Large intestine (tissue), 3 donors: ENCODE data around the gene VARS2. TPM values are rescaled to one million over a fixed set of nuclear protein-coding genes. Genes with fewer than 3 reads are reported as not detected.
"Not testable (repeated sequence)": the region's sequence is repeated elsewhere in the genome, so short reads cannot be mapped to it uniquely, and the experiment has no call there.

Source experiments
- DNase-seq, 2 donors: peaks; one replicate each; pipeline versions ENCODE4 v3.0.0 to v3.0.0-alpha.2; 2013
- H3K27ac ChIP-seq: one replicate; pipeline ENCODE4 v1.5.1; 2013; ENCODE audit warnings: low read length
- H3K27me3 ChIP-seq: 2 replicates; pipeline ENCODE4 v1.6.1; 2013; ENCODE audit warnings: low read length; ENCODE audit not compliant: control insufficient read depth, insufficient read depth
- H3K36me3 ChIP-seq: 2 replicates; pipeline ENCODE4 v1.6.1; 2013; ENCODE audit warnings: low read length; ENCODE audit not compliant: control insufficient read depth, insufficient read depth
- H3K4me1 ChIP-seq: one replicate; pipeline ENCODE4 v1.6.1; 2013; ENCODE audit warnings: low read length; ENCODE audit not compliant: control insufficient read depth, insufficient read depth
- H3K4me3 ChIP-seq: one replicate; pipeline ENCODE4 v1.5.1; 2013; ENCODE audit warnings: low read length
- H3K9me3 ChIP-seq: one replicate; pipeline ENCODE4 v1.6.1; 2013; ENCODE audit warnings: mild to moderate bottlenecking, low read depth, low read length, moderate library complexity; ENCODE audit not compliant: control insufficient read depth
- WGBS: methylation state at CpG from one replicate; pipeline ENCODE4 v1.1.5; 2013; ENCODE audit warnings: low lambda C conversion rate; ENCODE audit not compliant: insufficient coverage; 5-methylcytosine and 5-hydroxymethylcytosine counted together
- polyA plus RNA-seq: library from polyadenylated mRNA; unstranded; fragments of 120-200 nt; gene quantifications from one replicate; pipeline ENCODE4 v1.2.1, GENCODE V29; 2013

VARS2 gene
- polyA plus RNA-seq, 1 donor = 43.5 TPM

DNA sequence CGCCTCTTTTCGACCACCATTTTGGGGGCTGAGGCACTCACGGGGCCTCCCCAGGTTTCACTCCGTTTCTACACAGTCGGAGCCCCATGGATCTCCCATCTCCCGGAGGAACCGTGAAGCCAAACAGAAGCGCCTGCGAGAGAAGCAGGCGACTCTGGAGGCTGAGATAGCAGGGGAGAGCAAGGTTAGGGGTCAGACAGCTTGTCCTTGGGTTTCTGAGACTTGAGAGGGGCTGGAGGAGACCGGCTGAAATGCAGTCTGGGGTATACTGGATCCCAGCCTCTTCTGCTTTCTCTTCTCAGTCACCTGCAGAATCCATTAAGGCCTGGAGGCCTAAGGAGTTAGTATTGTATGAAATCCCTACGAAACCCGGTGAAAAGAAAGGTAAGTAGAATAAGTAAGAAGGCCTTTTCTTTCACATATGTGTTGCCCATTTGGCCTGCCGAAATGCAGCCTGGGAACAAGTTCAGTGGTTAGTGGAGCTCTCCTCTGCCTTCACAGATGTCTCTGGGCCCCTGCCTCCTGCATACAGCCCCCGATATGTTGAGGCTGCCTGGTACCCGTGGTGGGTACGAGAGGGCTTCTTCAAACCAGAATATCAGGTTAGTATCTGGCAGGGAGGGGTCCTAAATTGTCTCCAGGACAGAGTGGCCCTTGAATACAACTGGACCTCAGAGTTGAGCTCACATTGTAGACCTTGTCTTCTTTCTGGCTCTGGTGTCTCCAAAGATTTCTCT is 984 bp downstream of the VARS2 start:
- no peaks in the 10 kb centered on the region for H3K27me3 ChIP-seq
- no CpG with 5 or more reads among the region's 17 CpGs for WGBS
- peak overlapping the region; percentile 72 for H3K4me3 ChIP-seq
- no peaks in the 10 kb centered on the region for H3K9me3 ChIP-seq
- H3K4me1 ChIP-seq = peaks cover 19% of the 10 kb centered on the region
- peak in 1 of 2 donors; percentile 52 for DNase-seq
- peak overlapping the region; percentile 95 for H3K27ac ChIP-seq
- H3K36me3 ChIP-seq = peaks cover 56% of the 10 kb centered on the region

GRCh38 chr6:30915591-30915946 is 1.5 kb downstream of the VARS2 start:
- H3K36me3 ChIP-seq = peaks cover 58% of the 10 kb centered on the region
- no CpG with 5 or more reads among the region's 5 CpGs for WGBS
- no peaks in the 10 kb centered on the region for H3K9me3 ChIP-seq
- DNase-seq = peak; percentile 63 to 67
- peak overlapping the region; percentile 95 for H3K27ac ChIP-seq
- H3K4me3 ChIP-seq = no peak overlapping the region
- H3K4me1 ChIP-seq = peaks cover 19% of the 10 kb centered on the region
- no peaks in the 10 kb centered on the region for H3K27me3 ChIP-seq

DNA sequence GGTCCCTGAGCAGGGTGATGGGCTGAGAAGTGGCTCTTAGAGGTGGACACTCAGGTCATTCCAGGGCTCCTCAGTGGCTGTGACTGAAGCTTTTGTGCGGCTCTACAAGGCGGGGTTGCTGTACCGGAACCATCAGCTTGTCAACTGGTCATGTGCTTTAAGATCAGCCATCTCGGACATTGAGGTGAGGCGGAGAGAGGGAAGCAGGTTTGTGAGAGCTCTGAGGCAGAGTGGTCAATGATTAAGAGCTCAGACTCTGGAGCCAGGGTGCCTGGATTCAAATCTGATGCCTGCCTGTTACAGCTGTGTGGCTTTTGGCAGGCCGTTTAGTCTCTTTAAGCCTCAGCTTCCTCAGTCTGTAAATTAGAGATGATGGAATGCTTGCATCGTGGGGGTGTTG is 3.0 kb downstream of the VARS2 start:
- no CpG with 5 or more reads among the region's 7 CpGs for WGBS
- H3K4me1 ChIP-seq = peaks cover 19% of the 10 kb centered on the region
- no peak for DNase-seq
- no peak overlapping the region for H3K27ac ChIP-seq
- no peaks in the 10 kb centered on the region for H3K9me3 ChIP-seq
- no peaks in the 10 kb centered on the region for H3K27me3 ChIP-seq
- H3K4me3 ChIP-seq = no peak overlapping the region
- peaks cover 59% of the 10 kb centered on the region for H3K36me3 ChIP-seq

DNA sequence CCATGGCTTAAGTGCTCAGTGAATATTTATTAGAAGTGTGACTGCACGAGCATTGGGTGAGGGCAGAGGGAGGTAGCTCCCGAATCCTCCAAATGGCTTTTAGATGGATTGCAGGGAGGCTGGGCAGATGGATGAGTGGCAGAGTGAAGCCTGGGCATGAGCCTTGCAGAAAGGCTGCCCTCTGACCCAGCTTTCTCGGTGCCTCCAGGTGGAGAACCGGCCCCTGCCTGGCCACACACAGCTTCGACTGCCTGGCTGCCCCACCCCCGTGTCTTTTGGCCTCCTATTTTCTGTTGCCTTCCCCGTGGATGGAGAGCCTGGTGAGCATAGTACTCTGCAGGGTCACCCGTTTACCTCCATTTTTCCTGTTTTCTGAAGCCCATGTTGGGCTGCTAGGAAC is 3.4 kb downstream of the VARS2 start:
- WGBS = no CpG with 5 or more reads among the region's 8 CpGs
- peaks cover 19% of the 10 kb centered on the region for H3K4me1 ChIP-seq
- DNase-seq = no peak
- H3K27ac ChIP-seq = no peak overlapping the region
- no peaks in the 10 kb centered on the region for H3K9me3 ChIP-seq
- no peaks in the 10 kb centered on the region for H3K27me3 ChIP-seq
- no peak overlapping the region for H3K4me3 ChIP-seq
- H3K36me3 ChIP-seq = peaks cover 59% of the 10 kb centered on the region

GRCh38 chr6:30918670-30919069 is 4.6 kb downstream of the VARS2 start:
- Histone ChIP-seq H3K4me3 (no peak overlapping the region), H3K9me3 (no peaks in the 10 kb centered on the region), H3K36me3 (peaks cover 67% of the 10 kb centered on the region), H3K27ac (no peak overlapping the region), H3K4me1 (peaks cover 16% of the 10 kb centered on the region), H3K27me3 (no peaks in the 10 kb centered on the region)
- no peak for DNase-seq
- WGBS = no CpG with 5 or more reads among the region's 8 CpGs

DNA sequence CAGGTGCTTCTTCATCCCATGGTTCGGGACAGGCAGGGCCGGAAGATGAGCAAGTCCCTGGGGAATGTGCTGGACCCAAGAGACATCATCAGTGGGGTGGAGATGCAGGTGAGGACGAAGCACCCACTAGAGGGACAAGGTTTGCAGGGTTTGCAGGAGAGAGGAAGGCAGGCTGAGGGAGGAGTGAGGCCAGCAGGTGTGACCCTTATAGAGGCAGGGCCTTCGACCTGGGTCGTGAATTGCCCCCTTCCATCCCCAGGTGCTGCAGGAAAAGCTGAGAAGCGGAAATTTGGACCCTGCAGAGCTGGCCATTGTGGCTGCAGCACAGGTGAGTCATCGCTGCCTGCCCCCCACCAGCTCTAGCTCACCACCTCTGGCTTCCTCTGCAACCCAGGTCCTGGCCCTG is 8.4 kb downstream of the VARS2 start:
- no peak overlapping the region for H3K27ac ChIP-seq
- H3K36me3 ChIP-seq = peaks cover 81% of the 10 kb centered on the region
- no peaks in the 10 kb centered on the region for H3K27me3 ChIP-seq
- DNase-seq = no peak
- WGBS = no CpG with 5 or more reads among the region's 7 CpGs
- no peaks in the 10 kb centered on the region for H3K4me1 ChIP-seq
- no peaks in the 10 kb centered on the region for H3K9me3 ChIP-seq
- H3K4me3 ChIP-seq = no peak overlapping the region

GRCh38 chr6:30924040-30924627 is 10.1 kb downstream of the VARS2 start:
- not testable (repeated sequence) for H3K27ac ChIP-seq, DNase-seq, H3K27me3 ChIP-seq, H3K9me3 ChIP-seq, H3K4me1 ChIP-seq, H3K4me3 ChIP-seq
- no CpG with 5 or more reads among the region's 9 CpGs for WGBS
- peaks cover 68% of the 10 kb centered on the region for H3K36me3 ChIP-seq

- no peak overlapping the region for H3K27ac ChIP-seq
- no peak overlapping the region for H3K4me3 ChIP-seq
- peaks cover 2% of the 10 kb centered on the region for H3K9me3 ChIP-seq
- WGBS = 100% methylated on average over 1 of the region's 4 CpGs
- H3K36me3 ChIP-seq = peaks cover 45% of the 10 kb centered on the region
- H3K27me3 ChIP-seq = no peaks in the 10 kb centered on the region
- peaks cover 5% of the 10 kb centered on the region for H3K4me1 ChIP-seq
- DNase-seq = no peak
Measured at GRCh38 chr6:30926644-30927043, 12.6 kb downstream of the VARS2 start.

GRCh38 chr6:30927080-30927479 is 13.0 kb downstream of the VARS2 start:
- H3K4me1 ChIP-seq, H3K9me3 ChIP-seq, H3K27ac ChIP-seq, H3K27me3 ChIP-seq, DNase-seq, H3K4me3 ChIP-seq: not testable (repeated sequence)
- WGBS = no CpG with 5 or more reads among the region's 3 CpGs
- H3K36me3 ChIP-seq = peaks cover 40% of the 10 kb centered on the region

DNA sequence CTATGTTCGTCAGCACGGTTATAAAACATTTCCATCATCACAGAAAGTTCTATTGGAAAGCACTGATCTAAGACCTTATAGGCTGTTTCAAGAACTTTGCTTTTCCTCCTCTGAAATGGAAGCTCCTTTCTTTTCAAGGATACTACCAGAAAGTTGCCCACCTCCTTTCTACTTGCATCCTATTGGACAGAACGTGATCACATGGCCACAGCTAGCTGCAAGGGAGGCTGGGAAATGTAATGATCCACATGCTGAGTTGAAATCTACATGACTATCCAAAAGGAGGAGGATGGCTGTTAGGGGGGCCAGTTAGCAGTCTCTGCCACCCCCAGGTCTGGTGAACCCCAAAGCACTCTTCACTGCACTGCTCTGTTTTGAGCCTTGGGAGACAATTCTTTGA is 14.6 kb downstream of the VARS2 start:
- Histone ChIP-seq H3K36me3 (peaks cover 24% of the 10 kb centered on the region), H3K4me3 (no peak overlapping the region), H3K27ac (no peak overlapping the region), H3K27me3 (no peaks in the 10 kb centered on the region), H3K9me3 (peaks cover 2% of the 10 kb centered on the region), H3K4me1 (peaks cover 20% of the 10 kb centered on the region)
- no peak for DNase-seq
- WGBS = no CpG with 5 or more reads among the region's 3 CpGs

DNA sequence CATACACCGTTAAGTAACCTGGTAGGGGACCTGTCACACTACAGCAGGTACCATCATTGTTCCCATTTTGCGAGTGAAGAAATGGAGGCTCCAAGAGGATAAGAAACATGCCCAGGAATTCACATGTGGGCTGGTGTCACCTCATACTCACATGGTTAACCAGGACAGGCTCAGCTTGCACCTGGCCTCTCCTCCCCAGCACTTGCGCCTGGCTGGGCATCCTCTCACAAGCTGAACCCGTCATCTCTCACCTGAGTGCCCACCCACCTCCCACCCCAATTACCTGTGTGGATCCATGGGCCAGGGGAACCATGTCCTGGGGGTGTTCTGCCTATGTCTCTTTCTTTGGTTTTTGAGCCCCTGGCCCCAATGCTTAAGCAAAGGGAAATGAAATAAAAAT is 16.5 kb downstream of the VARS2 start:
- H3K4me3 ChIP-seq = no peak overlapping the region

More for the DNA sequence above, 16.5 kb downstream of the VARS2 start:
- peaks cover 11% of the 10 kb centered on the region for H3K36me3 ChIP-seq
- H3K4me1 ChIP-seq = peaks cover 35% of the 10 kb centered on the region
- no CpG with 5 or more reads among the region's 4 CpGs for WGBS
- no peaks in the 10 kb centered on the region for H3K27me3 ChIP-seq
- no peak overlapping the region for H3K27ac ChIP-seq
- no peak for DNase-seq
- peaks cover 2% of the 10 kb centered on the region for H3K9me3 ChIP-seq
